C4-2B (cell line): ENCODE data around the gene JAZF1.

Experiments
- CTCF ChIP-seq: fragments of 450-650 bp; conservative IDR thresholded peaks from 2 replicates; pipeline ENCODE4 v1.5.1; 2017; ENCODE audit warnings: mild to moderate bottlenecking
- ZFX ChIP-seq: fragments of 450-650 bp; IDR thresholded peaks from 2 replicates; pipeline ENCODE4 v1.6.1; 2017

GRCh38 chr7:28207486-28208158 is 27.0 kb upstream of the JAZF1 start:
- no peak for TF ChIP-seq CTCF
- no peak for TF ChIP-seq ZFX
